Gastroesophageal sphincter (tissue), 3 donors: ENCODE data around the gene DEPDC1B.

ENCODE experiments used
- CTCF ChIP-seq, 4 experiments: fragments of 200-600 bp in 2 of 4; fragments of 450-650 bp in 2 of 4; sonication (generic) in 1 of 4; IDR thresholded peaks; one replicate each; pipeline ENCODE4 v1.5.1; 2017 to 2019; ENCODE audit warnings: antibody characterized with exemption in 4 of 4, mild to moderate bottlenecking in 2 of 4, moderate library complexity in 2 of 4
- POLR2A ChIP-seq, 2 donors: fragments of 450-650 bp; IDR thresholded peaks; one replicate each; pipeline ENCODE4 v1.6.1; 2017; ENCODE audit warnings: antibody characterized with exemption in 2 of 2, mild to moderate bottlenecking in 2 of 2, moderate library complexity in 1 of 2

DNA sequence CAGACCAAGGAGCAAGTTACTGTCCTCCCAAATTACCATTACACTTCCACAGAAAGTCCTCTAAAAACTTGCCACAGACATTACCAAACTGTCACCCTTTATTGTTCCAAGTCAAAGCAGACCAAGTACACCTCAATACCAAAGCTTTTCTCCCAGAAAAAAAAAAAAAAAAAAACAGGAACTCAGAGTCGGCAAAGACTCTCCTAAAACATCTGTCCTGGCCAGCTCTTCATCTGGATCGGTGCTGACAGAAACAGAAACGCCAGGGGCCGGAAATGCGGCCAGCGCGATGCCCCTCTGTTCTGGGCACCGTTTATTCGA lies 718 bp downstream of the DEPDC1B start:
- TF ChIP-seq POLR2A (IDR thresholded peaks at IDR 0.05) (no peak), CTCF (IDR thresholded peaks at IDR 0.05) (no peak)
